ENCODE measurements around the gene NNMT. TPM values are rescaled to one million over a fixed set of nuclear protein-coding genes. Genes with fewer than 3 reads are reported as not detected.

NNMT gene
- total RNA-seq, 1 experiment from 2014 or later: not detected

GRCh38 chr11:114342476-114342875, 46.3 kb downstream of the NNMT start:
- TF ChIP-seq CBX3 (IDR thresholded peaks at IDR 0.05; ENCODE audit: low read depth) (no peak), REST (IDR thresholded peaks at IDR 0.05; ENCODE audit: low read depth) (no peak), SRF (IDR thresholded peaks at IDR 0.05; ENCODE audit: low read depth) (no peak), CTCF (IDR thresholded peaks at IDR 0.05 in 2 of 3, conservative IDR thresholded peaks at IDR 0.05 in 1 of 3; ENCODE audit: borderline replicate concordance in 1 of 3, insufficient read depth in 1 of 3, low read depth in 2 of 3, low read length in 2 of 3) (no peak), SIN3A (IDR thresholded peaks at IDR 0.05; ENCODE audit: low read depth) (no peak), EZH2 (IDR thresholded peaks at IDR 0.05) (no peak), ELF1 (IDR thresholded peaks at IDR 0.05; ENCODE audit: borderline replicate concordance, low read depth) (no peak), ZFX (IDR thresholded peaks at IDR 0.05) (no peak), POLR2AphosphoS5 (IDR thresholded peaks at IDR 0.05; ENCODE audit: low read depth, low read length) (no peak), SP1 (IDR thresholded peaks at IDR 0.05; ENCODE audit: low read depth) (no peak), POLR2A (IDR thresholded peaks at IDR 0.05; ENCODE audit: borderline replicate concordance, extremely low read depth, insufficient read depth, insufficient read length) (no peak), ZNF274 (IDR thresholded peaks at IDR 0.05; ENCODE audit: low read depth, low read length) (no peak), FOSL1 (IDR thresholded peaks at IDR 0.05; ENCODE audit: low read depth) (no peak), JUND (IDR thresholded peaks at IDR 0.05) (no peak), CEBPB (IDR thresholded peaks at IDR 0.05; ENCODE audit: low read depth) (no peak), YY1 (IDR thresholded peaks at IDR 0.05; ENCODE audit: extremely low read depth, insufficient replicate concordance, low read depth, low read length) (no peak), RAD21 (IDR thresholded peaks at IDR 0.05; ENCODE audit: low read depth) (no peak), ZBTB33 (IDR thresholded peaks at IDR 0.05; ENCODE audit: extremely low read depth, insufficient replicate concordance, low read length) (no peak), EGR1 (IDR thresholded peaks at IDR 0.05; ENCODE audit: low read depth) (no peak), TCF7L2 (IDR thresholded peaks at IDR 0.05; ENCODE audit: borderline replicate concordance, extremely low read depth, insufficient read depth, insufficient read length) (no peak)
- CTCF ChIA-PET: no interaction called here
- H3K4me3 ChIP-seq (replicated peaks in 1 of 2; ENCODE audit: low read depth in 1 of 2, low read length in 2 of 2): no peak overlapping the region
- RAD21 ChIA-PET (ENCODE audit: low non-redundant PET in 1 of 2, low total read pairs in 2 of 2, uncharacterized antibody in 2 of 2, unreplicated experiment in 2 of 2): no interaction called here
- DNase-seq (ENCODE audit: low read depth, low spot score) (no peak), ATAC-seq (no peak)
- no peak overlapping the region for H3K4me2 ChIP-seq (ENCODE audit: low read length)
- H4K20me1 ChIP-seq (ENCODE audit: insufficient read depth): no peaks in the 10 kb centered on the region; the same call in 1 of the 2 replicates
- BruUV-seq (replicated peaks): no TSS peak
- no peaks in the 10 kb centered on the region for H3K9me3 ChIP-seq (ENCODE audit: control insufficient read depth in 1 of 2, insufficient read depth in 1 of 2, low read depth in 1 of 2, low read length in 2 of 2)
- no peaks in the 10 kb centered on the region for H3K79me2 ChIP-seq (ENCODE audit: insufficient read depth, low read length)
- POLR2A ChIA-PET: no interaction called here
- H2AFZ ChIP-seq (ENCODE audit: low read depth, low read length, poor library complexity, severe bottlenecking): no peak overlapping the region
- H3K9ac ChIP-seq (ENCODE audit: low read length): no peak overlapping the region
- peaks cover 4% of the 10 kb centered on the region; the same call in 1 of the 2 replicates for H3K9me2 ChIP-seq (ENCODE audit: insufficient read depth)
- intact Hi-C loops (cut with micrococcal nuclease): loop anchor here (10.0 kb wide), 3 partner anchors 122 to 1932 kb away; no protein-coding TSS in a partner anchor
- no peaks in the 10 kb centered on the region for H3K27me3 ChIP-seq (ENCODE audit: insufficient read depth, low read length)
- no peak overlapping the region for H3K27ac ChIP-seq (ENCODE audit: low read depth, low read length)
- peaks cover 0 to 4% of the 10 kb centered on the region in 2 experiments; a peak in 1 of 4 replicates for H3K4me1 ChIP-seq (ENCODE audit: control insufficient read depth in 1 of 2, insufficient read depth in 2 of 2, low read length in 2 of 2)
- no peaks in the 10 kb centered on the region for H3K36me3 ChIP-seq (ENCODE audit: control insufficient read depth in 1 of 2, insufficient read depth in 2 of 2, low read length in 2 of 2)

Data from HCT116 (cell line).